ENCODE data around the gene HOXD3. TPM values are rescaled to one million over a fixed set of nuclear protein-coding genes. Genes with fewer than 3 reads are reported as not detected.

Gene HOXD3
- total RNA-seq (2022): 1.2 and 1.5 TPM in 2 replicates
- Bru-seq, nascent RNA: percentile 24 among the genes with signal in this experiment
- BruChase-seq, experiment 1, labeled RNA remaining after a 2-hour chase: not detected
- not detected for BruChase-seq, experiment 2, labeled RNA remaining after a 6-hour chase
- long read RNA-seq: 0 reads

DNA sequence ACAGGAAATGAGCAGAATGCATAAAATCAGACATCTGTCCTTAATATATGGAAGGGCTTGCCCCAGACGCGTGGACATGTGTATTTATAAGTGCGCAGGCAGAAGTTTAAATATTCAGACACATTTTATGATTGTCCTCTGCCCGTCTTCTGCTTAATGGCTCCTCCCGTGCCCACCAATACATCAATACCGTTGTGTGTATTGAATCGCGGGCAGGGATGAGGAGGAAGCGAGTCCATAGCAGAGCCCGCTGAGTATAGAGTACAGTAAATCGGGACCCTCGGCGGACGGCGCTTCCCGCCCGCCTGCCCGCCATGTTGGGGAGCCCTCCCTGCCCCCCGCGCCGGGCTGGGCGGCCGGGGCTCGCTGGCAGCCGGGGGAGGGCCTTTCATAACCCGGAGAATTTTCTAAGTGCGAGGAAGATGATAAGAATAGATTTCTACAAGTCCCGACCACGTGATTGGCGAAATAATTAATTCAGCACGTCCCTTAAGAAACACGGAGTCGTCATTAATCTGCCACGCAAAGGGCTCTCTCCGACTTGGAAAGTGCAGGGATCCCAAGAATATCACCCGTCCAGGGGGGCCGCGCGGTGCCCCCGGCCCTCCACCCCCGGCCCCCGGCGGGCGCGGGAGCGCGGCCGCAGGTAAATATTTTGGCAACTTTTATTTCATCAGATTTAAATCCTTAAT is at the start of gene HOXD3:
TSS of gene HOXD3 (plus strand) at position 501 of the 692 bp plus-strand sequence. CDS start 11,808 bp downstream, outside the sequence.
- Histone ChIP-seq H3K9me3 (no peaks in the 10 kb centered on the region), H3K4me3 (ENCODE audit: low read depth, low read length) (peak within 1 kb of the TSS; percentile 42), H3K36me3 (ENCODE audit: control insufficient read depth, insufficient read depth, low read length) (no peaks in the 10 kb centered on the region), H3K27me3 (replicated peaks; ENCODE audit: control insufficient read depth, insufficient read depth, low read length) (no peaks in the 10 kb centered on the region; the same call in 1 of the 2 replicates), H3K4me1 (no peaks in the 10 kb centered on the region)
- Mint-ChIP-seq H3K27me3 (ENCODE audit: insufficient read depth, unreplicated experiment) (peaks cover 18% of the 10 kb centered on the region), H3K4me1 (ENCODE audit: low read depth, unreplicated experiment) (no peaks in the 10 kb centered on the region), H3K4me3 (ENCODE audit: unreplicated experiment) (peak within 1 kb of the TSS; percentile 70), H3K9me3 (ENCODE audit: unreplicated experiment) (no peaks in the 10 kb centered on the region), H3K27ac (ENCODE audit: unreplicated experiment) (no peak within 1 kb of the TSS), H3K36me3 (ENCODE audit: insufficient read depth, unreplicated experiment) (no peaks in the 10 kb centered on the region)
- intact Hi-C loops (cut with micrococcal nuclease; ENCODE audit: unreplicated experiment): no loop called here
- ChIA-PET CTCF (interaction anchor here (0.6 kb wide), 1 partner anchor 112 kb away, joined by 3 read pairs; the partner anchor contains the start of gene MTX2), POLR2A (no interaction called here)
- DNase-seq: no peak
- no TSS peak for BruUV-seq (replicated peaks)
- TF ChIP-seq, protein P1, sequence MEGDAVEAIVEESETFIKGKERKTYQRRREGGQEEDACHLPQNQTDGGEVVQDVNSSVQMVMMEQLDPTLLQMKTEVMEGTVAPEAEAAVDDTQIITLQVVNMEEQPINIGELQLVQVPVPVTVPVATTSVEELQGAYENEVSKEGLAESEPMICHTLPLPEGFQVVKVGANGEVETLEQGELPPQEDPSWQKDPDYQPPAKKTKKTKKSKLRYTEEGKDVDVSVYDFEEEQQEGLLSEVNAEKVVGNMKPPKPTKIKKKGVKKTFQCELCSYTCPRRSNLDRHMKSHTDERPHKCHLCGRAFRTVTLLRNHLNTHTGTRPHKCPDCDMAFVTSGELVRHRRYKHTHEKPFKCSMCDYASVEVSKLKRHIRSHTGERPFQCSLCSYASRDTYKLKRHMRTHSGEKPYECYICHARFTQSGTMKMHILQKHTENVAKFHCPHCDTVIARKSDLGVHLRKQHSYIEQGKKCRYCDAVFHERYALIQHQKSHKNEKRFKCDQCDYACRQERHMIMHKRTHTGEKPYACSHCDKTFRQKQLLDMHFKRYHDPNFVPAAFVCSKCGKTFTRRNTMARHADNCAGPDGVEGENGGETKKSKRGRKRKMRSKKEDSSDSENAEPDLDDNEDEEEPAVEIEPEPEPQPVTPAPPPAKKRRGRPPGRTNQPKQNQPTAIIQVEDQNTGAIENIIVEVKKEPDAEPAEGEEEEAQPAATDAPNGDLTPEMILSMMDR (IDR thresholded peaks at IDR 0.05; ENCODE audit: insufficient read depth in 1 of 2, low read depth in 1 of 2, low read length in 1 of 2, severe bottlenecking in 1 of 2, unreplicated experiment in 1 of 2): no peak

DNA sequence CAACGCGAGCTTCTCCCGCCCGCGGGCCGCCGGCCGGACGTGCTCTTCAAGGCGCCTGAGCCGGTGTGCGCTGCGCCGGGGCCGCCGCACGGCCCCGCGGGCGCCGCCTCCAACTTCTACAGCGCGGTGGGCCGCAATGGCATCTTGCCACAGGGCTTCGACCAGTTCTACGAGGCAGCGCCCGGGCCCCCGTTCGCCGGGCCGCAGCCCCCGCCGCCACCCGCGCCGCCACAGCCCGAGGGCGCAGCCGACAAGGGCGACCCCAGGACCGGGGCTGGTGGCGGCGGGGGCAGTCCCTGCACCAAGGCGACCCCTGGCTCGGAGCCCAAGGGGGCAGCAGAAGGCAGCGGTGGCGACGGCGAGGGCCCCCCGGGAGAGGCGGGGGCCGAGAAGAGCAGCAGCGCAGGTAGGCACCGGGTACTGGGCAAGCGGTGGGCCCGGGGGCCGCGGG is 49.4 kb upstream of the HOXD3 start:
- ChIA-PET POLR2A (no interaction called here), CTCF (interaction anchor here (0.6 to 0.7 kb wide), 2 partner anchors 20 to 546 kb away, joined by 4 to 5 read pairs; no protein-coding TSS in a partner anchor)
- no peaks in the 10 kb centered on the region for H3K9me3 ChIP-seq
- H3K4me3 Mint-ChIP-seq (ENCODE audit: unreplicated experiment): peak overlapping the region; percentile 64
- H3K36me3 Mint-ChIP-seq (ENCODE audit: insufficient read depth, unreplicated experiment): no peaks in the 10 kb centered on the region
- intact Hi-C loops (cut with micrococcal nuclease; ENCODE audit: unreplicated experiment): no loop called here
- peaks cover 56% of the 10 kb centered on the region for H3K27me3 Mint-ChIP-seq (ENCODE audit: insufficient read depth, unreplicated experiment)
- no peak for DNase-seq
- TF ChIP-seq, protein P1 (IDR thresholded peaks at IDR 0.05; ENCODE audit: insufficient read depth in 1 of 2, low read depth in 1 of 2, low read length in 1 of 2, severe bottlenecking in 1 of 2, unreplicated experiment in 1 of 2): no peak
- no peak overlapping the region for H3K27ac Mint-ChIP-seq (ENCODE audit: unreplicated experiment)
- peaks cover 15% of the 10 kb centered on the region for H3K4me1 Mint-ChIP-seq (ENCODE audit: low read depth, unreplicated experiment)
- no peak overlapping the region for H3K4me3 ChIP-seq (ENCODE audit: low read depth, low read length)
- peaks cover 15% of the 10 kb centered on the region for H3K4me1 ChIP-seq
- H3K36me3 ChIP-seq (ENCODE audit: control insufficient read depth, insufficient read depth, low read length): no peaks in the 10 kb centered on the region
- no TSS peak for BruUV-seq (replicated peaks)
- peaks cover 12% of the 10 kb centered on the region for H3K27me3 ChIP-seq (replicated peaks; ENCODE audit: control insufficient read depth, insufficient read depth, low read length)
- H3K9me3 Mint-ChIP-seq (ENCODE audit: unreplicated experiment): no peaks in the 10 kb centered on the region

DNA sequence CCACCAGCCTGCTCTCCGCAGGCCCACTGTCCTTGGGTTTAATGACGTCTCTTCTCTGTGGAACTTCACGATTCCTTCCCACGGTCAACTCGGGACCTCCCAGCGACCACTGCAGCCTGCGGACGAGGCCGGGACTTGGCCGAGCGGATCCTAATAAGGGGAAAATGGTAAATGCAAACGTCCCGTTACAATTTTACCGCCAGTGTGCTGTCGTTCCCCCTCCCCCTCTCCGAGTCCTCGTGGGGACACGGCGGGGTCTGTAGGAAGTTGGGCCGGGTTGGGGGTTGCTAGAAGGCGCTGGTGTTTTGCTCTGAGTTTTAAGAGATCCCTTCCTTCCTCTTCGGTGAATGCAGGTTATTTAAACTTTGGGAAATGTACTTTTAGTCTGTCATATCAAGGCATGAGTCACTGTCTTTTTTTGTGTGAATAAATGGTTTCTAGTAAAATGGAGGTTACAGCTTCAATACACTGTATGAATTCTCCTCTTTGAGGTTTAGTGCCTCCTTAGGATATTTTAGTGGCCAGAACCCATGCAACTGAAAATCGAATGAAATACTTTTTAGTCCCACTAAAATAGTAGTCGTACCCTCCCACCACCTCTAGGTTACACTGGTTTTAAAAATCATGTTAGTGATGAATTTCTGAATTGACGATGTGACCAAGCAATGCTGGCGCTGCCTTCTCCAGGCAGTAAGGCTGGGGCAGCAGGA is 47.8 kb upstream of the HOXD3 start:
- no peaks in the 10 kb centered on the region for H3K9me3 Mint-ChIP-seq (ENCODE audit: unreplicated experiment)
- H3K4me3 ChIP-seq (ENCODE audit: low read depth, low read length): no peak overlapping the region
- no peak overlapping the region for H3K27ac Mint-ChIP-seq (ENCODE audit: unreplicated experiment)
- TF ChIP-seq, protein P1 (IDR thresholded peaks at IDR 0.05; ENCODE audit: insufficient read depth in 1 of 2, low read depth in 1 of 2, low read length in 1 of 2, severe bottlenecking in 1 of 2, unreplicated experiment in 1 of 2): no peak
- ChIA-PET CTCF (interaction anchor here (2.2 kb wide), 1 partner anchor 346 kb away, joined by 6 read pairs; no protein-coding TSS in a partner anchor), POLR2A (no interaction called here)
- DNase-seq: no peak
- no peaks in the 10 kb centered on the region for H3K36me3 ChIP-seq (ENCODE audit: control insufficient read depth, insufficient read depth, low read length)
- H3K9me3 ChIP-seq: no peaks in the 10 kb centered on the region
- intact Hi-C loops (cut with micrococcal nuclease; ENCODE audit: unreplicated experiment): no loop called here
- H3K27me3 Mint-ChIP-seq (ENCODE audit: insufficient read depth, unreplicated experiment): peaks cover 57% of the 10 kb centered on the region
- peaks cover 12% of the 10 kb centered on the region for H3K4me1 ChIP-seq
- peaks cover 14% of the 10 kb centered on the region for H3K27me3 ChIP-seq (replicated peaks; ENCODE audit: control insufficient read depth, insufficient read depth, low read length)
- H3K4me1 Mint-ChIP-seq (ENCODE audit: low read depth, unreplicated experiment): peaks cover 12% of the 10 kb centered on the region
- H3K36me3 Mint-ChIP-seq (ENCODE audit: insufficient read depth, unreplicated experiment): no peaks in the 10 kb centered on the region
- no peak overlapping the region for H3K4me3 Mint-ChIP-seq (ENCODE audit: unreplicated experiment)
- no TSS peak for BruUV-seq (replicated peaks)

Data from Caco-2 (cell line).